HG02610 (cell line): ENCODE measurements around the gene ACO2.
"Not testable (repeated sequence)": the region's sequence is repeated elsewhere in the genome, so short reads cannot be mapped to it uniquely, and the experiment has no call there.

Experiments used
- ATAC-seq: cut with Tn5 transposase; IDR thresholded peaks from one replicate; pipeline ENCODE4 v1.9.1; 2021; ENCODE audit warnings: mild to moderate bottlenecking, moderate library complexity; ENCODE audit not compliant: unreplicated experiment

The ACO2 gene

DNA sequence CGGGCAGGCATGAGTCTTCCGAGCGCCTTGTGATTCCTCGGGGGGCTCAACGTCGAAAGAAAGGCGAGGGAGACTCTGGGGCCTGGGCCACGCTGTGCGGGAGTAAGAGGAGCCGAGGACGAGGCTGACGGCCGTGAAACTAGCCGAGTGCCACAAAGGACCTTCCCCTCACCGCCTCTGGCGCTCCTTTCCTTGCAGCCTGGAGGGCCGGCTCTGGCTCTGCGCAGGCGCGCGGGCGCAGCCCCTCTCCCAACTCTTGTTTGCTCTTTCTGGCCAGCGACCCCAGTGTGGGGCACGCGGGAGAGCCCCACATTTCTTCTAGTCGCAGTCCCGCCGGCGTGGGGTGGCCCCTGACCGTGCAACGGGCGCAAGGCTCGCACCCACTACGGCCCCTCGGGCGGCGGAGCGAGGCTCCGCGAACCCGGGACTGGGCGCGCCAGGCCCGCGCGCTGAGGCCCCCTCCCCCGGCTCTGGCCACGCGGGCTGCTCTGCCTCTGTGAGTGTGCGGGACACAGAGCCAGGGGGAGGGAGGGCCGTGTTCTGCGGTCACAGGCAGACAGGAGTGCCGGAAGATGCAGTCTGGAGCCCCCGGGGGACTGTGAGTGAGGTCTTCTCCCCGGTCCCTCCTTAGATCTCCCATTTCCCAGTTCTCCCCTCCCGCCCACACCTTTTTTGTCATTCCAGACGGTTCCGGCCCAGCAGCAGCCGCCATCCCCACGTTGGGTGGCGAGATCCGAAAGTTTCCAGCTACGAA lies 21.3 kb upstream of the ACO2 start:
- ATAC-seq = no peak

DNA sequence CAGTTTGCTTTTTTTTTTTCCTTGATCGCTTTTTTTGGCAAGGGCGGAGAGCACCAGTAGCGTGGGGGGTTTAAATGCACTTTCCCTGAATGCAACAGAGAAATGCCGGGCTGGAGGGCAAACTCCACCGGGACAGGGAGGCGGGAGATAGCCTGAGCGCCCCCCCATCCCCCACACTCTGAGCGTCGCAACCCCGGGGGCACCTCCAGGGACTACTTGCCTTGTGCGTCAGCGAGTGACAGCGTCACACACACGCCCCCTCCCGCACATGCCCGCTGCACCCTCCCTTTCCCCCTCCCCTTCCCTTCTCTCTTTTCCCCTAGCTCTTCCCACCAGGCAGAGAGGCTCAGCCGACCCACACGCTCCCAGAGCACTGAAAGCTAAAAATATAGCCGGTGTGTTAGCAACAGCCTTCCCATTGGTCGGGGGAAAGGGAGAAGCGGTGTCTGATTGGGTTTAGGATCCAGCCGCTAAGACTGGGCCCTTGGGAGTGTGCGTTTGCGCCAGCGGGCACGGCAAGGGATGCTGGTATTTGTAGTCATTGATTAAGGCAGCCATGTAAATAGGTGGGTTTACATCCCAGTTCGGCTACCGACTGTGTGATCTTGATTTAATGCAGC lies 20.6 kb upstream of the ACO2 start:
- peak; percentile 59 for ATAC-seq

DNA sequence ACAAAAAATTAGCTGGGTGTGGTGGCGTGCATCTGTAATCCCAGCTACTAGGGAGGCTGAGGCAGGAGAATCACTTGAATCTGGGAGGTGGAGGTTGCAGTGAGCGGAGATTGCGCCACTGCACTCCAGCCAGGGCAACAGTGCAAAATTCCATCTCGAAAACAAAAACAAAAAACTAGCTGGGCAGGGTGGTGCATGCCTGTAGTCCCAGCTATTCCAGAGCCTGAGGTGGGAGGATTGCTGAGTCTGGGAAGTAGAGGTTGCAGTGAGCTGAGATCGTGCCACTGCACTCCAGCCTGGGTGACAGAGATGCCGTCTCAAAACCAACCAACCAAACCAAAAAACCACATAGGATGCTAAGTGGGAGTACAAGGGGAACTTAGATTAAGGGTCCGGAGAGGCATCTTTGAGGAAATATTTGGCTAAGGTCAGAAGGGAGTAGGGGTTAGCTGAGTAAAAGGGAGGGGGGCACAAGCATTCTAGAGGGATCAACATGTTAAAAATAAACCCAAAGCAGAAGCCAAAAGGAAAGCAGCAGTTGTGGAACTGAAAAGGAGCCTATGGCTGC lies 10.7 kb upstream of the ACO2 start:
- no peak for ATAC-seq

DNA sequence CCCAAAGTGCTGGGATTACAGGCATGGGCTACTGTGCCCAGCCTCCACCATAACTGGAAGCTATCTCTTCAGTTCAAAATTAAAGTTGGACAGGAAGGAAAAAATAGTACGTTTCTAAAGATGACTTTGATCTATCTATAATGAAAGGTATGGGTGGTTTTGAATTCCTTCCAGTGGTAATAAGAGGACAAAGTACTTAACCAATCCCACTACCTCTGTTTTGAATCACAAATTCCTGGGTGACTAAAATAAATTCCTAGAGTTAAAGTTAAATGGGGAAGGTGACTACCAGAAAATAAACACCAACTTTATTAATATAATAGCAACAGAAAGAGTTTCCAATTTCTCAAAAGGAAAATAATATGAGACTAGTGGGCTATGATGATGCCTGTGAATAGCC lies 9.5 kb upstream of the ACO2 start:
- no peak for ATAC-seq

DNA sequence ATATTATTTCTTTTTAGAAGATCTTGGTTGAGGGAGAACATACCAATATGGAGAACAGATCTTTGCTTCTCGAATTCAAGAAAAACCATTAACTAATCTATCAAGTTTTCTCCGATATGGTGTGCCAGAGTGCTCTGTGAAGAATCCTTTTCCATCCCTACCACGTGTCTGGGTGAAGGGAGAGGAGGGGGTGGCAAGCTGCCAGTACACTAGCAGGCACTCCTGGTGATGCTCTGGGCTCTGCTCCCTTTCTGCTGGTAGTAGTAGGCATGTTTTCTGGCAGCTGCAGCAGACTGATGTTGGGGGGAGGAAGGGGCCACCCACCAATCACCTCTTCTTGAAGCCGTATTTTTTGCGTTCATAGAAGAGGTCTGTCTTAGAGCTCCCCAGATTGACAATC lies 8.8 kb upstream of the ACO2 start:
- ATAC-seq = not testable (repeated sequence)

DNA sequence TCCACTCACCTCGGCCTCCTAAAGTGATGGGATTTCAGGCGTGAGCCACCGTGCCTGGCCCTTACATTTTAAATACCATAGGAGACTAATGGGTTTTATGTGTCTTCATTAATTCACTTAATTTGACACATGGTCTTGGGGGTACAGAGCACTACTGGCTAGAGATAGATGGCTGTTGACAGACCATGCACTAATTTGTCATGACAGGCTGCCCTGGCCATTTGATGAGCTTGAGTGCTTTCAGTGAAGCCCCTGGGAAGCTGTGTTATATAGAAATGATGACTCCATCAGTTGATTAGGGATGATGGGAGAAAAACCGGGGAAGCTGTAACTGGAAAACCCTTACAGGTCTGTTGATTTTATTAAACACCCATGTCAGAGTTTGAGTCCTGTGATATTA lies 7.0 kb upstream of the ACO2 start:
- no peak for ATAC-seq

DNA sequence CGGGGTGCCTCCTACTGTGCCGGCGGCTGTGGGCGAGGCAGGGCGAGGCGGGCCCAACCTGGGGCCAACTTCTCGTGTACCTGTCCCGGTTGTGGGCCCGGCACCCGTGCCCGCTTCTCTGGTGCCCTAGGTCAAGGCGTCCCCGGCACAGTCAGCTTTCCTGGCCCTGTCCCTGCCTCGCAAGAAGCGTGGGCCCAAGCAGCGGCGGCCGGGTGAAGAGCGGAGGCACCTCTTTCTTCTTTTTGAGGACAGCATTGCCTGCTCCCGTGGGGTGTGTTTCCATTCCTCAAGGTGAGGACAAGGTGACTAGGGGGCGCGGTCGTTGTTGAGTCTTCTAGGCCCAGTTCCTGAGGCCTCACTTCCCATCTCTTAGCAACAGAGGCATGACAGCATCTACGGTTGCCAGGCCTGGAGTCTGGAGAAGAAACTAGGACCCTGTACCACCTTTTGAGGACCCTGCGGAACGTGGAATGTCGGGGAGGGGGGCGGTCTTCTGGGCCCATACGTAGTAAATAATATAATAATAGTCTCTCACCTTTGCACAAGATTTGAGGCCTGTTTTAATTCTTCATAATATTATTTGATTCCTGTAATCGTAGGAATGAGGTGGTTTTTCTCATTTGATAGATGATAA lies 418 bp downstream of the ACO2 start:
- peak; percentile 7 for ATAC-seq

DNA sequence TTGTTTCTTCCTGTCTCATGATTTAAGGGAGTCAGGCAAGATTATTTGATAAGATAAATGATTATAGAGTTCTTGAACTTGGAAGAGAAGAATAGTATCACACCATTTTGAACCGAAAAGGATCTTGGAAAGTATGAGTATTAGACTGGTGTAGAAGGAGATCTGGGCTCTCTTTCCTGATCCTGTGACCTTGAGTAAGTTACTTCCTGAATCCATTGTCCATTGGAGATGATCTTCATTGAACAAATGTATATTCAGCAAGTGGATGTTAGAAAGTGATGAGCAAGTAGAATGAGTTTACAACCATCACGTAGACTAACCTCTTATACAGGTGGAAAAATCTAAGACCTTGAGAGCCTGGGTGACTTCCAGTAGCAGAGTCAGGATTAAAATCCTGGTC lies 2.0 kb downstream of the ACO2 start:
- ATAC-seq = no peak

DNA sequence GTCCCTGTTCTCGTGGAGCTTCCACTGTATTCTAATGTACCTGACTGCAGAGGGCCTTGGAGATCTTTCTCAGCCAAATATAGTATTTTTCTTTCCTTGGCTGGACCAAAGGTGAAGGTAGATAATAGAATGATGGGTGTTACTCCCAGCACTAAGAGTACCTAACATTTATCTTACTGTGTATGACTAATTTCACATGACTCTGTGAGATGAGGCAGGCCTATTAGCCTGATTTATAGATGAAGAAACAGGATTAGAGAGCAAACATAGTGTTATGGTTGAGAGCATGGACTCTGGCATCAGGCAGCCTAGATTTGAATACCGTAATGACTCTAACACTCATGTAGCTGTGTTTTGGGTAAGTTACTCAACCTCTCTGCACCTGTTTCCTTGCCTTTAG lies 2.7 kb downstream of the ACO2 start:
- no peak for ATAC-seq

DNA sequence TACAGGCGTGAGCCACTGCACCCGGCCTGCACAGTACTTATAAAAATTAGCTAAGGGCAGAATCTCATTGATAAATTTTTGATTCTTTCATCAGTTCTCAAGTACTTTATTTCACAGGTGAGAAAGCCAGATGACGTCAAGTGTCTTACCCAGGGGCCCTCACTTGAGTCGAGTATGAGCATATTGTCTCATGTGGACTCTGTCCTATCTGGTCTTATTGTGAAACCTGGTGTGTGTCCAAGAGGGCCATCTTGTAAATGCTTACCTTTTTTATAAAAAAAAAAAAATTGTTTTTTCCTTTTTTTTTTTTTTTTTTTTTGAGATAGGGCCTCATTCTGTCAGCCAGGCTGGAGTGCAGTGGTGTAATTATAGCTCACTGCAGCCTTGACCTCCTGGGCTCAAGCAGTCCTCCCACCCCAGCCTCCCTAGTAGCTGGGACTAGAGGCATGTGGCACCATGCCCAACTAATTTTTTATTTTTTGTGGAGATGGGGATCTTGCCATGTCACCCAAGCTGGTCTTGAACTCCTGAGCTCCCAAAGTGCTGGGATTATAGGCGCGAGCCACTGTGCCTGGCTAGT lies 6.0 kb downstream of the ACO2 start:
- ATAC-seq = no peak

DNA sequence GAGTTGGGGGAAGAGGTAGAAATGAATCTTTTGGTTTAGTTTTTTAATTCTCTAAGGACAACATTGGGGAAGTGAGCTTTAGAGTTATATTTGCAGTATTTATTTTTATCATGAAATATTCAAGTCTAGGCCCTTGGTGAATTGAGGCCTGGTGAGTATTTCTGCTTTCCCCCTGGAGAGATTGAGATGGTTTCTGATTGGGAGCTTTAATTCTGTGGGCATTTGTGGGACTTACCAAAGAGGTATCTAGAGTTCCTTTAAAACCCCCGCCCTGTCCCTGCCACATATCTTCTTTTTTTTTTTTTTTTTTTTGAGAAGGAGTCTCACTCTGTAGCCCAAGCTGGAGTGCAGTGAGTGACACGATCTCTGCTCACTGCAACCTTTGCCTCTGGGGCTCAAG lies 9.6 kb downstream of the ACO2 start:
- no peak for ATAC-seq

DNA sequence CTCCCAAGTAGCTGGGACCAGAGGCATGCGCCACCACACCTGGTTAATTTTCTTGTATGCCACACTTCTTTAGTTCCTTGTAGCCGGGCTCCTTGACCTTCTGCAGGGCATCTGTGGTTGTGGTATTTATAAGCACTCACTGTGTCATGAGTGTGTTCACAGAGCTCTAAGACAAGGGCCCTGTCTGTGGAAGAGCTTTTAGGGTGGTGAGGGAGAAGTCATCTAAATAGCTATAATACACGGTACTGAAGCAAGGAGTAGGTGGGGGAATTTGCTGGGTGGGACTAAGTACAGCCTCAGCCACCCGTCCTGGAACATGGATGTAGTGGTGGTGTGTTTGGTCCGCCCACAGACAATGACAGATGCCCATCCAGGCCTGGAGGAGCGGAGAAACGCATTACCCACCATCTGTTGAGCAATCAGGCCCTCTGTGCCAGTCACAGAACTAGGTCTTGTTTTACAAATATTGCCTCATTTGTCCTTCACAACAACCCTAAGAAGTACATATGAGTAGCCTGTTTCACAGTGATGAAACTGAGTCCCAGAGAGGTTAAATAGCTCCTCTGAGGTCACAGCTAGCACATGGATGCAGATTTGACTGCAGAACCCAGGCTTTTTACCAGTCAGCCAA lies 10.1 kb downstream of the ACO2 start:
- ATAC-seq = no peak

DNA sequence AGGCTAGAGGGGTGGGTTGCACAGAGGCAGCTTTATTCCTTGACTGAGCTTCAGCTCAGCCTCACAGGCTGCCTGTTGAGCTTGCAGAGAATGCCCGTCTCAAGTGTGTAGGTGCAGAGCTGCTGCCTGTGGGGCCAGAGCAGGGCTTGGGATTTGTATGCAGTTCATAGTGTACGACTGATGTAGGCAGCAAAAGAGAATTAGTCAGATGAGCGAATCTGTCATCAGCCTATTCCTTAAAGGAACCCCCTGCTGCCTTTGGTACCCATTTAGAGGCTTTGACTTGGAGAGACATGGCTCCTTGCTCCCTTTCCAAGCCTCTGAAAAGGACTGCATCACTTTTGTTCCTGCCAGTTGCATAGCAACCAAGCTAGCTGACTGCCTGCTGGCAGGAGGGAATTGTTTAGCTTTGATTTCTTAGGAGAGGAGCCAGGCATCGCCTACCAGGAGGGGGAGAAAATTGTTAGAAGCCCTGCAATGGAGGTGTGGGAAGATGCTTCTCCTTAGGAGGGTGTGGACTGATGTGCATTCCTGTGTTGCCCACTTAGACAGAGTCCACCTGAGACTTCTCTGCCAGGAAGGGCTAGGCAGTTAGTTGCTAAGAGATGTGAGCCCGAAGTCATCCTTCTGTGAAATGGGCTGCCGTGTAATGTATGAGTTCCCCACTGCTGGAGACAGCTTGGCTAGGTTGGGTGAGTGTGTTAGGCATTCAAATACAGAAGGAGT lies 10.9 kb downstream of the ACO2 start:
- ATAC-seq = no peak

DNA sequence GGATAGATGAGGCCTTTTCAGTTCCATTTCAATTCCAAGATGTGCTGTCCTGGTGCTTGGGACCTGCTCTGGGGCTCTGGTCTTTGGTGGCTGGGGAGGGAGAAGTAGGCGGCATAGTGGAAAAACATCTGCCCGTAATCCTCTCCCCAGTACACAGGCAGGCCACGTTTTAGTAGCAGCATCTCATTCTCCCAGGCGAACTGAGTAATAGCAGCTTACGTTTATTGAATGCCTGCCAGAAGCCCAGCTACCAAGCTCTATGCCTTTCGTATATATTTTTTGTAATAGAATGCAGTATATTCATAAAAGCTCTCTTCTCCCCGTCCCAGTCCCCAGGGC lies 11.4 kb downstream of the ACO2 start:
- no peak for ATAC-seq

DNA sequence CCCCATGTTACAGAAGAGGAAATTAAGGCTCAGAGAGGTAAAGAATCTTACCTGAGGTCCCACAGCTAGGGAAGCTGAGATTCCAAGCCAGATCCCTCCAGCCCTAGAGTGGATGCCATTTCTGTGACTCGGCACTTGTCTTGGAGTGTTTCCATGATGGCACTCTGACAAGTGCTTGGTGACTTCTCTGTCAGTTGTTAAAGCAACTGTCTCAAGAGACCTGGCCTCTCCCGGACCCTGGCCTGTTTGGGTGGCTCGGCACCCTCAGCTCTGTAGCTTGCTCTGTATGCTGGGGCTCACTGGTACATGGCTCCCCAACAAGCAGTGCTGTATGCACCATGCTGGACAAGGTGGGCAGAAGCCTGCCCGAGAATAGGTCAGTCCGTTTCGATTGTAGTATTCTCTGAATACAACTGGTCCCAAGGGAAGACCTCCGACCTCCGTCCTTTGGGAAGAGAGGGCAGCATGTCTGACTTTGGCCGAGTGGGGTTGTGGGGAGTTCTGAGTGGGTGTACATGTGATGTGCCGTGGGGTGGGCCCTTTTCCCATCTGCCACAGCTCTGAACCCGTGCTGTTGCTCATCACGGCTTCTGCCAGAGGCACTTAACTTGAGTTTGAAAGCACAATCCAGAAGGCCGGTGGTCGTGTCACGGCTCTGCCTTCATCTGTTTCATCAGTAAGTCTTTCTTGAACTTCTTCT lies 12.4 kb downstream of the ACO2 start:
- ATAC-seq = no peak

DNA sequence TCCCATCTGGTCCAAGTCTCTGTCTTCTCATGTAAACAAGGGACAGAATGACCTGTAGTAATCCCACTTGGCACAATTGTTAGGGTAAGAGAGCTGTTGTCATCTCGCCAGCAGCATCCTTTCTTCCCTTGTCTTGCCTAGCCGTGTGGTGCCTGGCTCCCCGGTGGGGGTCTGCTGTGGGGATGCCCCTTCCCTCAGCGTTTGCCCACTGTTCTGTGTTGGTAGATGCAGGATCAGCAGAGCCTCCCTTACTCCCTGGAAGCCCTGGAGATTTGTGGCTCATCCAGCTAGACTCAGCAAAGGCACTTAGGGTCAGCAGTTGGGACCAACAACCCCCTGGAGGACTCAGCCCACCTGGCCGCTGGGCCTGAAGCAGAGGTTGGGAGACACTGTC lies 13.0 kb downstream of the ACO2 start:
- no peak for ATAC-seq

DNA sequence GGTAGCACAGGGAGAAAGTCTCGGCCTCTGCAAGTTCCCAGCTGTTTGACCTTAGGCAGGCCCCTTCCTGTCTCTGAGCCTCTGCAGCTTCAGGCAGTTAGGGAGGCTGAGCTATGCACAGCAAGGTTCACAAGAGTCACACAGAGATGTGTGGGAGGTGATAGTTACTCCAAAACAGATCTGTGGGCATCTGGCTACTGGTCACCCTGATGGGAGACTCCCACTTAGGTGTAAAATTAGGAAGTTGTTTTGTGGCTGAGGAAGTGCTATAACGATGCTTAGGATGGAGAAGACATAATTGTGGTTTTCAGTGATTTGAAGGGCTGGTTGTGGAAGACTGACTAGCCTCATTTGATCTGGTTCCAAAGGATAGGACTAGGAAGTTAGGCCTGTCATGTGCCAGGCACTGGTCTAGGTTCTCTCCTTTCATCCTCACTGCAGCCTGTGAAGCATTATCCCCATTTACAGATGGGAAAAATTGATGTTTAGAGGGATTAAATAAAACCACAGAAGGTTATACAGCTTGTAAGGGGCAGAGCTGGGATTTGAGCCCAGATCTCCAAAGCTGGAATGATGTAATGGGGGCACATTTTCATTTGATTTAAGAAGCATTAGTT lies 13.5 kb downstream of the ACO2 start:
- ATAC-seq = no peak

DNA sequence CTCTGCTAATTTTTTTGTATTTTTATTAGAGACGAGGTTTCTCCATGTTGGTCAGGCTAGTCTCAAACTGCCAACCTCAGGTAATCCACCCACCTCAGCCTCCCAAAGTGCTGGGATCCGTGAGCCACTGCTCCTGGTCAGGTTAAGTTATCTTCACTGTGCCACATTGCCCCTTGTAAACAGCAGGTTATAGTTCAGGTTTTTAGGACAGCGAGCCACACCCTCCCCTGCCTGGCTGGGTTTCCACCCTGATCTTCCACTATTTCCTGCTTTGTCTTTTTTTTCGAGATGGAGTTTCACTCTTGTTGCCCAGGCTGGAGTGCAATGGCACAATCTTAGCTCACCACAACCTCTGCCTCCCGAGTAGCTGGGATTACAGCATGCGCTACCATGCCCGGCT lies 16.1 kb downstream of the ACO2 start:
- ATAC-seq = no peak

DNA sequence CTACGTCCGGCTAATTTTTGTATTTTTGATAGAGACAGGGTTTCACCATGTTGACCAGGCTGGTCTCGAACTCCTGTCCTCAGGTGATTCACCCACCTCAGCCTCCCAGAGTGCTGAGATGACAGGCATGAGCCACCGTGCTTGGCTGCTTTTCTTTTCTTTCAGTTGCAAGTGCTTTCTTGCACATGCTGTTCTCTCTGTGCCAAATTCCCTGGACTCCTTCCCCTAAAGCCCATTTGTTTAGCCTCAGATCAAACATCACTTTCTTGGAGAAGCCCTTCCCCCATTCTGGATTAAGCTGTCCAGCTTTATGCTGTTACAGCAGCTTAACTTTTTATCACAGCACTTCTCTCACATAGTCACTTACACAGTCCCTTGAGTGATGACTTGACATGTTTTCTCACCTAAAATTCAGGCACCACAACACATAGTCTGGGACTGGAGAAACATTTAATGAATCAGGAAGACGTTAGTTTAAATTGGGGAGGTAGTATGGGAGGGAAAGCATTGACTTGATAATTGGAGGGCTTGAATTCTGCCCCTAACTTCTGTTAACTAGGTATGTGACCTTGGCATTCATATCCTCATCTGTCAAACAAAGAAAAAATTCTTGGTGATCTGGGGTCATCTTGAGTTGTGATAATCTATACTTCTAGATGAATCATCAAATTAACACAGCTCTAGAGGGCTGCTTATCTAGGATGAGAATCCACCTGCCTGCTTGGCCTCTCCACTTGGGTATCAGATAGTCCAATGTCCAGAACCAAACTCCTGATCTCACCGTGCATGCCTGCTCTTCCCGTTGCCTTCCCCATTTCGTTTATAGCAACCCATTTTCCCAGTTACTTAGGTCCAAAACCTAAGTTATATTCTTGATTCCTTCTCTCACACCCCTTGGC lies 18.4 kb downstream of the ACO2 start:
- no peak for ATAC-seq
